Endothelial cell of umbilical vein (primary cell): ENCODE data around the gene TLX3. TPM values are rescaled to one million over a fixed set of nuclear protein-coding genes. Genes with fewer than 3 reads are reported as not detected.

Experiments
- BruUV-seq: library from RNA; stranded (reverse); fragments of 400-500 nt; replicated peaks from 2 replicates; lab custom pipeline; 2021; lab: Mats Ljungman, UMichigan
- CTCF ChIA-PET: fragments of 300-600, 350-600 bp; sonication (Branson Sonifier 250); formaldehyde crosslinking; loops from one replicate; lab custom pipeline; 2021; ENCODE audit warnings: antibody characterized with exemption, inconsistent platforms; lab: Charles Lee
- POLR2A ChIA-PET: fragments of 300-600, 350-600 bp; sonication (Branson Sonifier 250); formaldehyde crosslinking; loops from one replicate; lab custom pipeline; 2021; ENCODE audit warnings: antibody characterized with exemption, inconsistent platforms; lab: Charles Lee
- DNase-seq: peaks from one replicate; pipeline ENCODE4 v3.0.0-alpha.2; 2011; ENCODE audit warnings: low read depth, low spot score
- FAIRE-seq: peaks from 2 replicates; lab custom pipeline; 2011; peaks lifted over from hg19 to GRCh38; lab: Jason Lieb, UNC
- H2AFZ ChIP-seq: 2 replicates; pipeline ENCODE4 v1.6.0; 2012; ENCODE audit warnings: low read depth, low read length, control low read depth, inconsistent platforms
- H3K27ac ChIP-seq: 2 replicates; pipeline ENCODE4 v1.5.1; 2011; ENCODE audit warnings: low read depth, mild to moderate bottlenecking, control low read depth, low read length, moderate library complexity; ENCODE audit not compliant: insufficient read depth
- H3K27me3 ChIP-seq, 2 experiments: 2 replicates each; pipeline versions ENCODE4 v1.6.0 to v1.6.1; 2011; ENCODE audit warnings: low read length in 2 of 2, mixed read lengths in 1 of 2; ENCODE audit not compliant: control insufficient read depth in 2 of 2, insufficient read depth in 2 of 2
- H3K36me3 ChIP-seq, 2 experiments: 2 replicates in 1 of 2; 3 replicates in 1 of 2; pipeline ENCODE4 v1.5.1; 2011; ENCODE audit warnings: low read length in 2 of 2, mild to moderate bottlenecking in 1 of 2, moderate library complexity in 1 of 2; ENCODE audit not compliant: control insufficient read depth in 2 of 2, insufficient read depth in 2 of 2; ENCODE audit errors: extremely low read depth in 1 of 2
- H3K4me1 ChIP-seq: 3 replicates; pipeline ENCODE4 v1.5.1; 2011; ENCODE audit warnings: mild to moderate bottlenecking, low read length; ENCODE audit not compliant: control insufficient read depth, insufficient read depth; ENCODE audit errors: extremely low read depth
- H3K4me2 ChIP-seq: 2 replicates; pipeline ENCODE4 v1.6.1; 2011; ENCODE audit warnings: low read length, control low read depth, mixed read lengths; ENCODE audit not compliant: insufficient read depth
- H3K4me3 ChIP-seq, 3 experiments: fragments of 200-600 bp in 1 of 3; sonication (generic), shearing (Covaris generic) in 1 of 3; replicated peaks in 1 of 3; 2 replicates each; pipeline ENCODE4 v1.5.1; 2011 to 2016; ENCODE audit warnings: control low read depth in 3 of 3, low read length in 3 of 3, mild to moderate bottlenecking in 2 of 3, inconsistent platforms in 1 of 3, low read depth in 1 of 3, moderate library complexity in 1 of 3; ENCODE audit not compliant: insufficient read depth in 1 of 3
- H3K79me2 ChIP-seq: 2 replicates; pipeline ENCODE4 v1.6.0; 2012; ENCODE audit warnings: low read length, inconsistent platforms; ENCODE audit not compliant: control insufficient read depth, insufficient read depth
- H3K9ac ChIP-seq: replicated peaks from 2 replicates; pipeline ENCODE3; 2011; ENCODE audit warnings: low read length, control low read depth; ENCODE audit not compliant: insufficient read depth; ENCODE audit errors: extremely low read depth
- H3K9me1 ChIP-seq: replicated peaks from 3 replicates; pipeline ENCODE4 v1.6.0; 2011; ENCODE audit warnings: mild to moderate bottlenecking, low read length; ENCODE audit not compliant: control insufficient read depth, insufficient read depth; ENCODE audit errors: extremely low read depth
- H3K9me3 ChIP-seq: replicated peaks from 2 replicates; pipeline ENCODE4 v1.5.1; 2012; ENCODE audit warnings: low read length, inconsistent platforms; ENCODE audit not compliant: control insufficient read depth, insufficient read depth
- H4K20me1 ChIP-seq: replicated peaks from 2 replicates; pipeline ENCODE3; 2011; ENCODE audit warnings: mild to moderate bottlenecking, low read length; ENCODE audit not compliant: control insufficient read depth, insufficient read depth; ENCODE audit errors: extremely low read depth
- CTCF ChIP-seq, 2 donors: IDR thresholded peaks; 1 replicate in 1 of 2; 2 replicates in 1 of 2; pipeline ENCODE4 v1.5.1; 2011; ENCODE audit warnings: low read length in 2 of 2, mild to moderate bottlenecking in 2 of 2, moderate library complexity in 2 of 2, control low read depth in 1 of 2, inconsistent platforms in 1 of 2, low read depth in 1 of 2; ENCODE audit not compliant: insufficient read depth in 1 of 2; ENCODE audit errors: extremely low read depth in 1 of 2
- EZH2 ChIP-seq: IDR thresholded peaks from 2 replicates; pipeline ENCODE4 v1.6.1; 2012; ENCODE audit warnings: borderline replicate concordance, low read depth, mild to moderate bottlenecking, moderate library complexity, low read length, inconsistent platforms; ENCODE audit not compliant: severe bottlenecking
- FOS ChIP-seq: IDR thresholded peaks from 2 replicates; pipeline ENCODE4 v1.6.1; 2011; ENCODE audit warnings: mild to moderate bottlenecking, low read length, moderate library complexity, borderline replicate concordance; ENCODE audit not compliant: insufficient read depth
- GATA2 ChIP-seq: IDR thresholded peaks from 2 replicates; pipeline ENCODE4 v1.7.0; 2011; ENCODE audit warnings: low read depth, mild to moderate bottlenecking, moderate library complexity, mixed read lengths, low read length; ENCODE audit not compliant: insufficient read length, insufficient read depth
- JUN ChIP-seq: IDR thresholded peaks from 2 replicates; pipeline ENCODE4 v1.6.1; 2011; ENCODE audit warnings: borderline replicate concordance, low read depth; ENCODE audit not compliant: insufficient read length, insufficient read depth
- MAX ChIP-seq: IDR thresholded peaks from 2 replicates; pipeline ENCODE4 v1.6.1; 2011; ENCODE audit not compliant: insufficient read depth, insufficient read length
- MYC ChIP-seq: IDR thresholded peaks from one replicate; pipeline ENCODE4 v1.6.1; 2011; ENCODE audit warnings: mild to moderate bottlenecking, low read depth, low read length
- POLR2A ChIP-seq: IDR thresholded peaks from 2 replicates; pipeline ENCODE4 v1.6.1; 2012; ENCODE audit warnings: low read depth, mild to moderate bottlenecking, control low read depth, low read length
- POLR2AphosphoS5 ChIP-seq: IDR thresholded peaks from 2 replicates; pipeline ENCODE4 v1.6.1; 2012; ENCODE audit warnings: low read depth, mild to moderate bottlenecking, control low read depth, low read length, moderate library complexity; ENCODE audit not compliant: insufficient read depth
- dilution Hi-C: fragments of 300-500 bp; cut with MboI; formaldehyde crosslinking; loops from one replicate; pipeline ENCODE4 v1.15.0; 2019; ENCODE audit warnings: low sequenced_read_pairs; ENCODE audit not compliant: extremely low pct_ligation_motif_present
- intact Hi-C: fragments of 100-400 bp; cut with micrococcal nuclease; formaldehyde crosslinking; loops from one replicate; pipeline ENCODE4 v1.10.0; 2022
- polyA plus RNA-seq, 4 experiments: library from polyadenylated mRNA; depleted of rRNA in 3 of 4; stranded (reverse) in 3 of 4; unstranded in 1 of 4; fragments of >200 nt; gene quantifications; 2 replicates each; pipeline versions ENCODE4 v1.2.1 to v1.2.3, GENCODE V29; 2011 to 2012; ENCODE audit warnings: missing spikeins in 1 of 4
- total RNA-seq: library from RNA; stranded (reverse); gene quantifications from 2 replicates; pipeline ENCODE4 v1.2.3, GENCODE V29; 2021

TLX3 gene
- total and polyA plus RNA-seq, 2 donors (not counting 3 experiments of a cell fraction or from before 2014, with no cell fraction given), result not detected

GRCh38 chr5:171263181-171263580, 45.9 kb upstream of the TLX3 start:
- intact Hi-C loops (no loop called here), dilution Hi-C loops (no loop called here)
- TF ChIP-seq MAX, result no peak
- no peak for TF ChIP-seq POLR2A
- no peak for TF ChIP-seq GATA2
- TF ChIP-seq JUN, result no peak
- no peak for TF ChIP-seq CTCF (IDR thresholded peaks at IDR 0.05; ENCODE audit: extremely low read depth in 1 of 2, insufficient read depth in 1 of 2, low read depth in 1 of 2, low read length in 2 of 2)
- TF ChIP-seq MYC, result no peak
- no peak for TF ChIP-seq FOS
- TF ChIP-seq POLR2AphosphoS5, result no peak
- no peak for TF ChIP-seq EZH2

More at GRCh38 chr5:171263181-171263580, 45.9 kb upstream of the TLX3 start:
- Histone ChIP-seq H3K27ac (no peak overlapping the region), H3K36me3 (no peaks in the 10 kb centered on the region), H3K4me3 (no peak overlapping the region), H3K9me3 (no peaks in the 10 kb centered on the region), H3K4me1 (no peaks in the 10 kb centered on the region), H4K20me1 (no peaks in the 10 kb centered on the region), H3K79me2 (no peaks in the 10 kb centered on the region), H2AFZ (no peak overlapping the region), H3K27me3 (no peaks in the 10 kb centered on the region), H3K4me2 (no peak overlapping the region), H3K9me1 (no peaks in the 10 kb centered on the region), H3K9ac (no peak overlapping the region)
- no peak for FAIRE-seq
- ChIA-PET POLR2A (no interaction called here), CTCF (interaction anchor here (0.7 to 2.3 kb wide), 3 partner anchors 10 to 55 kb away, joined by 3 to 8 read pairs (median 6); no protein-coding TSS in a partner anchor)
- BruUV-seq, result no TSS peak
- no peak for DNase-seq
